Epithelial cell of proximal tubule (primary cell): ENCODE data around the gene L3MBTL4. TPM values are rescaled to one million over a fixed set of nuclear protein-coding genes. Genes with fewer than 3 reads are reported as not detected.

Source experiments
- DNase-seq: peaks from one replicate; pipeline ENCODE4 v3.0.0-alpha.2; 2011; ENCODE audit warnings: low read depth
- H3K4me3 ChIP-seq: 2 replicates; pipeline ENCODE4 v1.5.1; 2011; ENCODE audit warnings: low read depth, mild to moderate bottlenecking, low read length
- CTCF ChIP-seq: conservative IDR thresholded peaks from 2 replicates; pipeline ENCODE4 v1.5.1; 2012; ENCODE audit warnings: low read depth, mild to moderate bottlenecking, low read length
- total RNA-seq: library from RNA; depleted of rRNA; stranded (reverse); fragments of >200 nt; gene quantifications from 2 replicates; pipeline ENCODE4 v1.2.3, GENCODE V29; 2015

The L3MBTL4 gene
- total RNA-seq, 1 donor from 2014 or later, result 4.0 TPM

GRCh38 chr18:6406910-6407470 lies 7.7 kb downstream of the L3MBTL4 start:
- H3K4me3 ChIP-seq, result peak overlapping the region; percentile 15
- DNase-seq, result no peak
- TF ChIP-seq CTCF, result no peak

GRCh38 chr18:6406075-6406909 lies 8.4 kb downstream of the L3MBTL4 start:
- no peak for TF ChIP-seq CTCF
- H3K4me3 ChIP-seq, result peak overlapping the region; percentile 15
- peak; percentile 80 for DNase-seq

- H3K4me3 ChIP-seq, result no peak overlapping the region
- DNase-seq, result no peak
- no peak for TF ChIP-seq CTCF
These were observed 9.3 kb downstream of the L3MBTL4 start for GRCh38 chr18:6405237-6406074.

- TF ChIP-seq CTCF, result no peak
- DNase-seq, result no peak
- no peak overlapping the region for H3K4me3 ChIP-seq
These were observed 9.9 kb downstream of the L3MBTL4 start for GRCh38 chr18:6404834-6405233.

GRCh38 chr18:6401687-6402086 lies 13.0 kb downstream of the L3MBTL4 start:
- no peak for DNase-seq
- H3K4me3 ChIP-seq, result no peak overlapping the region
- peak; percentile 55 for TF ChIP-seq CTCF

GRCh38 chr18:6399776-6400175 lies 14.9 kb downstream of the L3MBTL4 start:
- no peak for DNase-seq
- TF ChIP-seq CTCF, result no peak
- H3K4me3 ChIP-seq, result no peak overlapping the region
